GM12878 (cell line): ENCODE data around the gene SLCO3A1. TPM values are rescaled to one million over a fixed set of nuclear protein-coding genes. Genes with fewer than 3 reads are reported as not detected.

ENCODE experiments used
- ATAC-seq: fragments of 200-7000 bp; cut with Tn5 transposase; 3 replicates; pipeline ENCODE4 v1.9.1; 2020; ENCODE audit warnings: mild to moderate bottlenecking, moderate library complexity
- BruUV-seq: library from RNA; stranded (reverse); fragments of 400-500 nt; replicated peaks from 2 replicates; lab custom pipeline; 2021; lab: Mats Ljungman, UMichigan
- CTCF ChIA-PET: fragments of 300-600 bp; sonication (Branson Sonifier 250); formaldehyde crosslinking; extraction: SDS; loops from one replicate; lab custom pipeline; 2021; ENCODE audit warnings: inconsistent platforms; lab: Yijun Ruan, JAX
- POLR2A ChIA-PET: fragments of 350-600 bp; formaldehyde crosslinking; extraction: SDS; loops from one replicate; lab custom pipeline; 2021; ENCODE audit warnings: inconsistent platforms; lab: Charles Lee
- RAD21 ChIA-PET: fragments of 300-600 bp; sonication (Branson Sonifier 250); formaldehyde crosslinking; loops from one replicate; lab custom pipeline; 2023; ENCODE audit warnings: antibody characterized with exemption; ENCODE audit not compliant: unreplicated experiment; lab: Charles Lee
- SMC1A ChIA-PET: fragments of 300-600 bp; sonication (Branson Sonifier 250); formaldehyde crosslinking; loops from one replicate; lab custom pipeline; 2023; ENCODE audit not compliant: unreplicated experiment, uncharacterized antibody; lab: Charles Lee
- DNase-seq: peaks from one replicate; pipeline ENCODE4 v3.0.0-alpha.2; 2011; ENCODE audit warnings: low read depth, low spot score
- FAIRE-seq: peaks from 3 replicates; lab custom pipeline; 2011; peaks lifted over from hg19 to GRCh38; lab: Jason Lieb, UNC
- H2AFZ ChIP-seq: 2 replicates; pipeline ENCODE4 v1.6.0; 2011; ENCODE audit warnings: low read depth, low read length, control low read depth; ENCODE audit not compliant: control insufficient read depth
- H3K27ac ChIP-seq: 2 replicates; pipeline ENCODE4 v1.5.1; 2011; ENCODE audit warnings: control low read depth; ENCODE audit not compliant: control insufficient read depth, insufficient read depth
- H3K27me3 ChIP-seq, 2 experiments: replicated peaks in 1 of 2; 2 replicates each; pipeline versions ENCODE4 v1.6.0 to v1.6.1; 2011; ENCODE audit warnings: low read length in 1 of 2; ENCODE audit not compliant: control insufficient read depth in 2 of 2, insufficient read depth in 2 of 2
- H3K36me3 ChIP-seq, 2 experiments: 2 replicates each; pipeline ENCODE4 v1.5.1; 2011; ENCODE audit warnings: low read length in 1 of 2; ENCODE audit not compliant: control insufficient read depth in 2 of 2, insufficient read depth in 2 of 2
- H3K4me1 ChIP-seq: 2 replicates; pipeline ENCODE4 v1.6.1; 2011; ENCODE audit warnings: mild to moderate bottlenecking, low read length, moderate library complexity, mixed read lengths; ENCODE audit not compliant: control insufficient read depth, insufficient read depth
- H3K4me2 ChIP-seq: 2 replicates; pipeline ENCODE4 v1.6.0; 2011; ENCODE audit warnings: control low read depth; ENCODE audit not compliant: control insufficient read depth, insufficient read depth
- H3K4me3 ChIP-seq: fragments of 200-600 bp; sonication (generic); 2 replicates; pipeline ENCODE4 v1.5.1; 2016
- H3K79me2 ChIP-seq: 2 replicates; pipeline ENCODE4 v1.6.0; 2011; ENCODE audit warnings: low read length; ENCODE audit not compliant: control insufficient read depth, insufficient read depth
- H3K9ac ChIP-seq: 2 replicates; pipeline ENCODE4 v1.8.0; 2011; ENCODE audit warnings: low read length, control low read depth, mixed read lengths; ENCODE audit not compliant: control insufficient read depth, insufficient read depth
- H3K9me3 ChIP-seq: replicated peaks from 3 replicates; pipeline ENCODE4 v1.5.1; 2011; ENCODE audit warnings: mild to moderate bottlenecking, low read length; ENCODE audit not compliant: control insufficient read depth, insufficient read depth
- H4K20me1 ChIP-seq: 2 replicates; pipeline ENCODE4 v1.6.0; 2011; ENCODE audit not compliant: control insufficient read depth, insufficient read depth
- BCL3 ChIP-seq: IDR thresholded peaks from 2 replicates; pipeline ENCODE4 v1.6.1; 2011; ENCODE audit warnings: borderline replicate concordance, low read depth, mild to moderate bottlenecking, moderate library complexity, low read length; ENCODE audit not compliant: insufficient read depth, poor library complexity, severe bottlenecking
- CEBPB ChIP-seq, 2 experiments: fragments of 150-350 bp in 1 of 2; IDR thresholded peaks; 2 replicates each; pipeline ENCODE4 v1.6.1; 2012 to 2014; ENCODE audit warnings: low read depth in 2 of 2, low read length in 2 of 2, borderline replicate concordance in 1 of 2, inconsistent platforms in 1 of 2
- E4F1 ChIP-seq: fragments of 450-650 bp; IDR thresholded peaks from 2 replicates; pipeline ENCODE4 v1.6.1; 2018; ENCODE audit warnings: borderline replicate concordance, mild to moderate bottlenecking; ENCODE audit not compliant: partially characterized antibody
- ELK1 ChIP-seq: IDR thresholded peaks from 2 replicates; pipeline ENCODE4 v1.6.1; 2012; ENCODE audit warnings: low read depth, low read length, improper control_type of control experiment
- GATAD2B ChIP-seq: fragments of 450-650 bp; conservative IDR thresholded peaks from 2 replicates; pipeline ENCODE4 v1.6.1; 2017; ENCODE audit warnings: low read depth, mild to moderate bottlenecking, moderate library complexity
- HDAC6 ChIP-seq: fragments of 200-600 bp; sonication (generic); IDR thresholded peaks from one replicate; pipeline ENCODE4 v1.8.0; 2017; ENCODE audit warnings: antibody characterized with exemption; ENCODE audit not compliant: unreplicated experiment
- NR2F1 ChIP-seq: fragments of 450-650 bp; conservative IDR thresholded peaks from 2 replicates; pipeline ENCODE4 v1.6.1; 2017; ENCODE audit warnings: mild to moderate bottlenecking
- PKNOX1 ChIP-seq: fragments of 450-650 bp; IDR thresholded peaks from 2 replicates; pipeline ENCODE4 v1.6.1; 2016; ENCODE audit warnings: mild to moderate bottlenecking
- PML ChIP-seq: IDR thresholded peaks from 2 replicates; pipeline ENCODE4 v1.6.1; 2012; ENCODE audit warnings: low read length, inconsistent platforms
- RBBP5 ChIP-seq: fragments of 200-600 bp; sonication (generic); conservative IDR thresholded peaks from 2 replicates; pipeline ENCODE4 v1.6.1; 2016
- USF2 ChIP-seq: IDR thresholded peaks from 2 replicates; pipeline ENCODE4 v1.6.1; 2011; ENCODE audit warnings: low read depth, low read length, improper control_type of control experiment, borderline replicate concordance
- ZBTB4 ChIP-seq: fragments of 450-650 bp; formaldehyde crosslinking; IDR thresholded peaks from 2 replicates; pipeline ENCODE4 v1.4.0; 2022; ENCODE audit warnings: mild to moderate bottlenecking, moderate library complexity
- ZNF207 ChIP-seq: fragments of 450-650 bp; IDR thresholded peaks from 2 replicates; pipeline ENCODE4 v1.6.1; 2014; ENCODE audit warnings: antibody characterized with exemption, mild to moderate bottlenecking, borderline replicate concordance
- ZNF384 ChIP-seq: IDR thresholded peaks from 2 replicates; pipeline ENCODE4 v1.6.1; 2012; ENCODE audit warnings: low read depth, mild to moderate bottlenecking, low read length, improper control_type of control experiment, borderline replicate concordance
- WGBS: methylation state at CpG from one replicate; pipeline ENCODE4 v1.1.6; 2016; ENCODE audit warnings: low lambda C conversion rate; ENCODE audit not compliant: insufficient replicate concordance, insufficient coverage; ENCODE audit errors: missing lambda C conversion rate; 5-methylcytosine and 5-hydroxymethylcytosine counted together
- in situ Hi-C: fragments of 300-500 bp; cut with MboI; formaldehyde crosslinking; loops from 9 replicates; pipeline ENCODE4 v1.14.3; 2018; ENCODE audit warnings: mixed read lengths
- intact Hi-C: fragments of 100-400 bp; cut with micrococcal nuclease; formaldehyde crosslinking; loops from one replicate; pipeline ENCODE4 v1.14.2; 2022; ENCODE audit not compliant: unreplicated experiment
- polyA plus RNA-seq, 11 experiments: library from polyadenylated mRNA; depleted of rRNA in 4 of 11; unstranded in 6 of 11; stranded (reverse) in 5 of 11; fragments of >200 nt; fragmentation: Nextera tagmentation in 4 of 11; fragmentation: Illumina TruSeq in 1 of 11; extraction: Ambion mirVana in 4 of 11; extraction: Trizol in 1 of 11; gene quantifications; 1 replicate in 1 of 11; 2 replicates in 10 of 11; pipeline versions ENCODE4 v1.2.1 to v1.2.3, GENCODE V29; 2011 to 2016; ENCODE audit warnings: inconsistent platforms in 2 of 11, missing spikeins in 2 of 11, low read depth in 1 of 11
- total RNA-seq, 4 experiments: library from RNA; depleted of rRNA in 3 of 4; stranded (reverse); fragments of >200 nt in 3 of 4; fragmentation: Illumina TruSeq in 1 of 4; extraction: Trizol in 1 of 4; gene quantifications; 2 replicates each; pipeline versions ENCODE4 v1.2.1 to v1.2.3, GENCODE V29; 2013 to 2021

Gene SLCO3A1
- total and polyA plus RNA-seq, 10 of the 15 experiments (the other 5 are each of a cell fraction or from before 2014, with no cell fraction given): 0.05 to 5.9 (median 0.31) TPM

GRCh38 chr15:92051716-92052115, 198.2 kb downstream of the SLCO3A1 start:
- Histone ChIP-seq H3K4me3 (no peak overlapping the region), H4K20me1 (no peaks in the 10 kb centered on the region), H2AFZ (no peak overlapping the region), H3K4me2 (no peak overlapping the region), H3K4me1 (no peaks in the 10 kb centered on the region), H3K9ac (no peak overlapping the region), H3K27me3 (no peaks in the 10 kb centered on the region; a peak in 1 of 4 replicates), H3K9me3 (no peaks in the 10 kb centered on the region), H3K27ac (no peak overlapping the region), H3K79me2 (no peaks in the 10 kb centered on the region), H3K36me3 (no peaks in the 10 kb centered on the region)
- RAD21 ChIA-PET: no interaction called here
- no peak for DNase-seq
- no TSS peak for BruUV-seq
- WGBS: 14% methylated on average over 8 of the region's 8 CpGs
- POLR2A ChIA-PET: no interaction called here
- FAIRE-seq: no peak
- intact Hi-C loops: no loop called here
- ATAC-seq: no peak
- CTCF ChIA-PET: no interaction called here
- SMC1A ChIA-PET: no interaction called here
- in situ Hi-C loops: no loop called here
- no peak for TF ChIP-seq ZNF384
- no peak for TF ChIP-seq USF2
- TF ChIP-seq ZBTB4: no peak
- no peak for TF ChIP-seq HDAC6
- no peak for TF ChIP-seq RBBP5
- TF ChIP-seq ZNF207: no peak
- no peak for TF ChIP-seq NR2F1
- TF ChIP-seq ELK1: no peak
- no peak for TF ChIP-seq PML
- no peak for TF ChIP-seq CEBPB (IDR thresholded peaks at IDR 0.05; ENCODE audit: borderline replicate concordance in 1 of 2, low read depth in 2 of 2, low read length in 2 of 2)
- no peak for TF ChIP-seq GATAD2B
- TF ChIP-seq BCL3: no peak
- no peak for TF ChIP-seq E4F1
- no peak for TF ChIP-seq PKNOX1
